HFF-Myc (cell line): Measurements from ENCODE around the gene FCMR.
"Not testable (repeated sequence)": the region's sequence is repeated elsewhere in the genome, so short reads cannot be mapped to it uniquely, and the experiment has no call there.

ENCODE experiments used
- DNase-seq: peaks from one replicate; pipeline ENCODE4 v3.0.0-alpha.2; 2011; ENCODE audit warnings: low read depth; ENCODE audit errors: extremely low read depth
- H3K4me3 ChIP-seq: replicated peaks from 2 replicates; pipeline ENCODE4 v1.5.1; 2011; ENCODE audit warnings: low read depth, mild to moderate bottlenecking, control low read depth, low read length
- TF ChIP-seq, protein P1 (sequence below): IDR thresholded peaks from 2 replicates; pipeline ENCODE4 v1.5.1; 2012; ENCODE audit warnings: mild to moderate bottlenecking, low read depth, low read length, control low read depth; ENCODE audit errors: missing control alignments

The FCMR gene

GRCh38 chr1:206859082-206859521 is 62.6 kb downstream of the FCMR start:
- TF ChIP-seq, protein P1, sequence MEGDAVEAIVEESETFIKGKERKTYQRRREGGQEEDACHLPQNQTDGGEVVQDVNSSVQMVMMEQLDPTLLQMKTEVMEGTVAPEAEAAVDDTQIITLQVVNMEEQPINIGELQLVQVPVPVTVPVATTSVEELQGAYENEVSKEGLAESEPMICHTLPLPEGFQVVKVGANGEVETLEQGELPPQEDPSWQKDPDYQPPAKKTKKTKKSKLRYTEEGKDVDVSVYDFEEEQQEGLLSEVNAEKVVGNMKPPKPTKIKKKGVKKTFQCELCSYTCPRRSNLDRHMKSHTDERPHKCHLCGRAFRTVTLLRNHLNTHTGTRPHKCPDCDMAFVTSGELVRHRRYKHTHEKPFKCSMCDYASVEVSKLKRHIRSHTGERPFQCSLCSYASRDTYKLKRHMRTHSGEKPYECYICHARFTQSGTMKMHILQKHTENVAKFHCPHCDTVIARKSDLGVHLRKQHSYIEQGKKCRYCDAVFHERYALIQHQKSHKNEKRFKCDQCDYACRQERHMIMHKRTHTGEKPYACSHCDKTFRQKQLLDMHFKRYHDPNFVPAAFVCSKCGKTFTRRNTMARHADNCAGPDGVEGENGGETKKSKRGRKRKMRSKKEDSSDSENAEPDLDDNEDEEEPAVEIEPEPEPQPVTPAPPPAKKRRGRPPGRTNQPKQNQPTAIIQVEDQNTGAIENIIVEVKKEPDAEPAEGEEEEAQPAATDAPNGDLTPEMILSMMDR = no peak
- no peak for DNase-seq
- no peak overlapping the region for H3K4me3 ChIP-seq

DNA sequence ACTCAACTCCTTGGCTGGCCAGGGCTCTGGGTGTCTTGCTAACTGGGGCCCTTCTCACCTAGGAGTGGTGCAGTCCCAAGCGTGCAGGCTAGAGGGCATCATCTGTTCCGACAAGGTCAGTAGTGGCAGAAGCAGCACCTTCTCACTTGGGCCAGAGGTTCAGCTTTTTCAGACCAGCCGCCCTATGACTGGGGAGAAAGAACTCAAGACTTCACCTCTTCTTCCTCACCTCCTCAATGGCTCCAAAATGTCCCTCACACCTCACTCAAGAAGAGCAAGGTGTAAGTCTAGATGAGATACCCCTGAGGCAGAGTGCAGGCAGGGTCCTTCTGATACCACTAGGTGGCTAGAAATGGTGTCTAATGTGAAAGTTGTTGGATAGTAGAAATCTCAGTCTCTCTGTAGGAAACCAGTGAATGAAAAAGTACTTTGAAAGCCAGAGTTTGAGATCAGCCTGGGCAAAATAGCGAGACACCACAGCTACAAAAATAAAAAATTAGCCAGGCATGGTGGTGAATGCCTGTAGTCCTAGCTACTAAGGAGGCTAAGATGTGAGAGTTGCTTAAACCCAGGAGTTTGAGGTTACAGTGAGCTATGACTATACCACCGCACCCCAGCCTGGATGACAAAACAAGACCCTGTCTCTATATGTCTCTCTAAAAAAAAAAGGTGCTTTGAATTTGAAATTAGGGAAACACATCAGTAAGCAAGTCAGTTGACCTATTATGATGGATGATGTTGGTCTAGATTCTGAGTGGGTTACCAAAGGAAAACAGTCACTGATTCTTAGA is 64.9 kb downstream of the FCMR start:
- H3K4me3 ChIP-seq = no peak overlapping the region
- no peak for DNase-seq
- TF ChIP-seq, protein P1 = peak; percentile 48

- no peak for DNase-seq
- no peak overlapping the region for H3K4me3 ChIP-seq
- TF ChIP-seq, protein P1 = no peak
Observed at GRCh38 chr1:206855859-206856258, 65.9 kb downstream of the FCMR start.

DNA sequence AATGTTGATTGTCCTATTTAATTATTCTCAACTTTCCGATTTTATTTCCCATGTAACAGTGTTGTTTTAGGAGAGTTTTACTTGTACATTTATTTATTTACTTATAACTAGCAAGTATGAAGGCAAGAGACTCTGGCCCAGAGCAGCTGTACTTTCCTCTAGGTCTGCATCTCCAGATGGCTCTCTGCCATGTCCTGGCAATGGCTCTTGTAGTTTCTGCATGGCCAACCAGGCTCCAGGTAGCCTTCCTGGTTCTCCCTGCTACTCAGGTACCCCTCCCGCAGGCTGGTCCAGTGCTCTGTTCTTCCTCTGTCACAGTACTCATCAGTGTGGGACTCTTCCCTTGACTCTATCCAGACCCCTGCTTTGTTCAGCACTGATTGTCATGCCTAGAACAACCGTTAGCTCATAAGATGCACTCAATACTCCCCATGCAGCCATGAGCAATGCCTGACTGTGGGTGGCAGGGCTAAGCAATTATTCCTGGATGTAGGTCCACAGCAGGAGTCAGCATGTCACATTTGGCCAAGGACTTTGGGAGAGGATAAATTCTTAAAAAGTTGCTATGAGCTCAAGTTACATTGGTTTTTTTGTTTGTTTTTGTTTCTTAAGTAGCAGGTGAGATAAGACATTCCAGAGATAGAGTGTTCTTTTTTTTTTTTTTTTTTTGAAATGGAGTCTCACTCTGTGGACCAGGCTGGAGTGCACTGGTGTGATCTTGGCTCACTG is 67.2 kb downstream of the FCMR start:
- no peak overlapping the region for H3K4me3 ChIP-seq
- TF ChIP-seq, protein P1 = no peak
- no peak for DNase-seq

DNA sequence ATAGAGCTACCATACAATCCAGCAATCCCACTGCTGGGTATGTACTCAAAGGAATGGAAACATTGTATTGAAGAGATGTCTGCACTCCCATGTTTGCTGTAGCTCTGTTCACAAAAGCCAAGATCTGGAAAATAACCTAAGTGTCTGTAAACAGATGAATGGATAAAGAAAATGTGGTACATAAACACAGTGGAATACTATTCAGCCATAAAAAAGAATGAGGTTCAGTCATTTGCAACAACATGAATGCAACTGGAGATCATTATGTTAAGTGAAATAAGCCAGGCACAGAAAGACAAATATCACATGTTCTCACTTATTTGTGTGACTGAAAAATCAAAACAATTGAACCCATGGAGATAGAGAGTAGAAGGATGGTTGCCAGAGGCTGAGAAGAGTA is 68.0 kb downstream of the FCMR start:
- DNase-seq, H3K4me3 ChIP-seq: not testable (repeated sequence)
